ENCODE results near the gene PLK1. TPM values are rescaled to one million over a fixed set of nuclear protein-coding genes. Genes with fewer than 3 reads are reported as not detected.
"Not testable (repeated sequence)": the region's sequence is repeated elsewhere in the genome, so short reads cannot be mapped to it uniquely, and the experiment has no call there.

The PLK1 gene
- total RNA-seq: 6.2 to 14.5 TPM (median 14.2 TPM) in 3 replicates
- long read RNA-seq, transcript PLK1-201 (10 exons, 2,227 nt): major isoform, 32 of 34 reads
- long read RNA-seq, partial matches to known transcripts: 2 of 34 reads
- long read RNA-seq, other reads (novel, unspliced or antisense): 0 of 34 reads

DNA sequence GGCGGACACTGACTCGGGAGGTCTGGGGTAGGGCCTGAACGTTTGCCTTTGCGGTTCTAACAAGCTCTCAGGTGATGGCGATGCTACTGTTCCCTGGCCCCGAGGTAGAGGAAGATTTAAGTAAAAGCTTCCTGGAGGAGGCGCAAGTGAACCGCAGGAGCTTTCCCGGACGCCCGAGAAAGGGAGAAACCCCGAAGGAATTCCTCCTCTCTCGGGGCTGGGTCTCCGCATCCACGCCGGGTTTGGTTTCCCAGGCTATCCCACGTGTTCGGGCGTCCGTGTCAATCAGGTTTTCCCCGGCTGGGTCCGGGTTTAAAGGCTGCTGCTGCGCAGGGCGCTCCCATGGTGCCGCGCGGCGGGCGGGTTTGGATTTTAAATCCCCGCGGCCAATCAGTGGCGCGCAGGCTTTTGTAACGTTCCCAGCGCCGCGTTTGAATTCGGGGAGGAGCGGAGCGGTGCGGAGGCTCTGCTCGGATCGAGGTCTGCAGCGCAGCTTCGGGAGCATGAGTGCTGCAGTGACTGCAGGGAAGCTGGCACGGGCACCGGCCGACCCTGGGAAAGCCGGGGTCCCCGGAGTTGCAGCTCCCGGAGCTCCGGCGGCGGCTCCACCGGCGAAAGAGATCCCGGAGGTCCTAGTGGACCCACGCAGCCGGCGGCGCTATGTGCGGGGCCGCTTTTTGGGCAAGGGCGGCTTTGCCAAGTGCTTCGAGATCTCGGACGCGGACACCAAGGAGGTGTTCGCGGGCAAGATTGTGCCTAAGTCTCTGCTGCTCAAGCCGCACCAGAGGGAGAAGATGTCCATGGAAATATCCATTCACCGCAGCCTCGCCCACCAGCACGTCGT is at the start of gene PLK1:
TSS of gene PLK1 (plus strand) at position 460 of the 844 bp plus-strand sequence. CDS start at position 504, 44 bp downstream.
- Mint-ChIP-seq H3K27ac (ENCODE audit: unreplicated experiment) (peak within 1 kb of the TSS; percentile 87), H3K36me3 (ENCODE audit: low read depth) (peaks cover 7% of the 10 kb centered on the region), H3K27me3 (ENCODE audit: low read depth) (no peaks in the 10 kb centered on the region), H3K9me3 (ENCODE audit: low read depth) (no peaks in the 10 kb centered on the region), H3K4me3 (ENCODE audit: unreplicated experiment) (peak within 1 kb of the TSS; percentile 80), H3K4me1 (ENCODE audit: low read depth) (peaks cover 26% of the 10 kb centered on the region)
- DNase-seq (ENCODE audit: low spot score): no peak
- TF ChIP-seq, protein P1, sequence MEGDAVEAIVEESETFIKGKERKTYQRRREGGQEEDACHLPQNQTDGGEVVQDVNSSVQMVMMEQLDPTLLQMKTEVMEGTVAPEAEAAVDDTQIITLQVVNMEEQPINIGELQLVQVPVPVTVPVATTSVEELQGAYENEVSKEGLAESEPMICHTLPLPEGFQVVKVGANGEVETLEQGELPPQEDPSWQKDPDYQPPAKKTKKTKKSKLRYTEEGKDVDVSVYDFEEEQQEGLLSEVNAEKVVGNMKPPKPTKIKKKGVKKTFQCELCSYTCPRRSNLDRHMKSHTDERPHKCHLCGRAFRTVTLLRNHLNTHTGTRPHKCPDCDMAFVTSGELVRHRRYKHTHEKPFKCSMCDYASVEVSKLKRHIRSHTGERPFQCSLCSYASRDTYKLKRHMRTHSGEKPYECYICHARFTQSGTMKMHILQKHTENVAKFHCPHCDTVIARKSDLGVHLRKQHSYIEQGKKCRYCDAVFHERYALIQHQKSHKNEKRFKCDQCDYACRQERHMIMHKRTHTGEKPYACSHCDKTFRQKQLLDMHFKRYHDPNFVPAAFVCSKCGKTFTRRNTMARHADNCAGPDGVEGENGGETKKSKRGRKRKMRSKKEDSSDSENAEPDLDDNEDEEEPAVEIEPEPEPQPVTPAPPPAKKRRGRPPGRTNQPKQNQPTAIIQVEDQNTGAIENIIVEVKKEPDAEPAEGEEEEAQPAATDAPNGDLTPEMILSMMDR (IDR thresholded peaks at IDR 0.05): peak; percentile 80

DNA sequence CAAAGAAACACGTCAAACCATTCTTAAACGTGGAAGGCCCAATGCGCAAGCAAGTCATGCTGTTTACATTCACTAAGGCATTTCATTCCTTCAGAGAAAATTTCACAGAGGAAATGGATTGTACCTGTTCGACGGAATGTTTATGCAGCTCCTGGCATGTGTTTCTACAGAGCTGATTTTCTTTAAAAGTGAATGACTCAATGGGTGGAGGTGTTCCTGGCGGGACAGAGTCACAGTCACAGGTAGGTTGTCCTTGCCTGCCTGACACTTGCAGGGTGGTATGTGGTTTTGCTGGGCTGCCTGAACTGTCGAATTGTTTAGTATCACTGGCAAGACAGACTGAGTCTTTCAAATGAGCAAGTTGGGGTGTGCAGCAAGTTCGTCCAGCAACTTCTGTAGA is 49.2 kb upstream of the PLK1 start:
- Mint-ChIP-seq H3K27me3 (ENCODE audit: low read depth) (no peaks in the 10 kb centered on the region), H3K9me3 (ENCODE audit: low read depth) (no peaks in the 10 kb centered on the region), H3K36me3 (ENCODE audit: low read depth) (peaks cover 16% of the 10 kb centered on the region), H3K4me1 (ENCODE audit: low read depth) (no peaks in the 10 kb centered on the region), H3K4me3 (ENCODE audit: unreplicated experiment) (no peak overlapping the region), H3K27ac (ENCODE audit: unreplicated experiment) (no peak overlapping the region)
- TF ChIP-seq, protein P1 (IDR thresholded peaks at IDR 0.05): no peak
- DNase-seq (ENCODE audit: low spot score): no peak

DNA sequence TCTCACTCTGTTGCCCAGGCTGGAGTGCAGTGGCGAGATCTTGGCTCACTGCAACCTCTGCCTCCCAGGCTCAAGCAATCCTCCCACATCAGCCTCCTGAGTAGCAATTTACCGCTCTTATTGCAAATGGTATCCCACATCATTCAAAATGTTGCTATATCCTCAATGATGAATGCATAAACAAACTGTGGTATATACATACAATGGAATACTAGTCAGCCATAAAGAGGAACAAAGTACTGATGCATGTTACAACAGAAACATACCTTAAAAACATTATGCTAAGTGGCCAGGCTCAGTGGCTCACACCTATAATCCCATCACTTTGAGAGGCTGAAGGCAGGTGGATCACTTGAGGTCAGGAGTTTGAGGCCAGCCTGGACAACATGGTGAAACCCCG is 46.8 kb upstream of the PLK1 start:
- not testable (repeated sequence) for DNase-seq (ENCODE audit: low spot score); H3K9me3 Mint-ChIP-seq (ENCODE audit: low read depth); H3K27me3 Mint-ChIP-seq (ENCODE audit: low read depth); H3K4me1 Mint-ChIP-seq (ENCODE audit: low read depth); H3K4me3 Mint-ChIP-seq (ENCODE audit: unreplicated experiment); H3K27ac Mint-ChIP-seq (ENCODE audit: unreplicated experiment)
- peaks cover 14% of the 10 kb centered on the region for H3K36me3 Mint-ChIP-seq (ENCODE audit: low read depth)

DNA sequence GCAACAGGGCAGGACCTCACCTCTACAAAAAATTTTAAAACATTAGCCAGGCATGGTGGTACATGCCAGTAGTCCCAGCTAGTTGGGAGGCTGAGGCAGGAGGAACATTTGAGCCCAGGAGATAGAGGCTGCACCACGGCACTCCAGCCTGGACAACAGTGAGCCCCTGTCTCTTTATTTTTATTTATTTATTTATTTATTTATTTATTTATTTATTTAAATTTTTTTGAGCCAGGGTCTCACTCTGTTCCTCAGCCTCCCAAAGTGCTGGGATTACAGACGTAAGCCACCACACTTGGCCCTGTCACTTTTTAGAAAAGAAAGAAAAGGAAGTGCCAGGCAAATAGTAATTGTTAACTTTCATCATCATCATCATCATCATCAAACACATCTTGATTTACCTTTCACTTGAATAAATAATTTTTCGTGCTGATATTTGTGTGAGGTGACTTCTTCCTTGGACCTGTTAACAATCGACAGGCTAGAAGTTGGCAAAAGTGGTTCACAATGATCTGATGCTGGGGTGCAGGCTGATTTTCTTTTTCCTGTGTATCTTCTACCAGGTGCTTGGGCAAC is 44.1 kb upstream of the PLK1 start:
- Mint-ChIP-seq H3K27me3 (ENCODE audit: low read depth) (no peaks in the 10 kb centered on the region), H3K27ac (ENCODE audit: unreplicated experiment) (no peak overlapping the region), H3K4me1 (ENCODE audit: low read depth) (peaks cover 3% of the 10 kb centered on the region), H3K4me3 (ENCODE audit: unreplicated experiment) (no peak overlapping the region), H3K9me3 (ENCODE audit: low read depth) (no peaks in the 10 kb centered on the region), H3K36me3 (ENCODE audit: low read depth) (peaks cover 10% of the 10 kb centered on the region)
- TF ChIP-seq, protein P1 (IDR thresholded peaks at IDR 0.05): no peak
- no peak for DNase-seq (ENCODE audit: low spot score)

DNA sequence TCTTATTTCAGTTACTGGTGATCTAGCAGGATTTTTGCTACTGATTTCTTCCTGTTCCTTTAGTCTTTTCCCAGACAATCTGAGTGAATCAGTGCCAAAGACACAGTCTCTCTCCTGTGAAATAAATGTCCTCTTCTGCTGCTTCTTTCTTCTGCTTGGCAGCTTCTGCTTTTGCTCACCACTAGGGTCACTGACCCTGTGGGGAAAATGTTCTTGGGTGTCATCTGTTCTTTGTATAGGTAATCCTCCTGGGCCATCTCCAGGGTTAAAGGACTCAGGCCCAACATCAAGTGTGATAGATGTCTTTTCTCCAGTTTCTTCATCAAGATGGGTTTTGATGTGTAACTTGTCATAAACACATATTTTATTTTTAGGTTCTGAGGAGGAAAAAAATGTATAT is 42.7 kb upstream of the PLK1 start:
- H3K4me3 Mint-ChIP-seq (ENCODE audit: unreplicated experiment): no peak overlapping the region
- H3K36me3 Mint-ChIP-seq (ENCODE audit: low read depth): peaks cover 7% of the 10 kb centered on the region
- peak overlapping the region; percentile 13 for H3K27ac Mint-ChIP-seq (ENCODE audit: unreplicated experiment)
- peaks cover 14% of the 10 kb centered on the region for H3K4me1 Mint-ChIP-seq (ENCODE audit: low read depth)
- no peak for DNase-seq (ENCODE audit: low spot score)
- no peaks in the 10 kb centered on the region for H3K27me3 Mint-ChIP-seq (ENCODE audit: low read depth)
- H3K9me3 Mint-ChIP-seq (ENCODE audit: low read depth): no peaks in the 10 kb centered on the region
- TF ChIP-seq, protein P1 (IDR thresholded peaks at IDR 0.05): no peak
